Measurements from ENCODE around the gene DENND4A. TPM values are rescaled to one million over a fixed set of nuclear protein-coding genes. Genes with fewer than 3 reads are reported as not detected.

Gene DENND4A
- total RNA-seq, 2 donors from 2014 or later, result 25.6 to 57.7 TPM

DNA sequence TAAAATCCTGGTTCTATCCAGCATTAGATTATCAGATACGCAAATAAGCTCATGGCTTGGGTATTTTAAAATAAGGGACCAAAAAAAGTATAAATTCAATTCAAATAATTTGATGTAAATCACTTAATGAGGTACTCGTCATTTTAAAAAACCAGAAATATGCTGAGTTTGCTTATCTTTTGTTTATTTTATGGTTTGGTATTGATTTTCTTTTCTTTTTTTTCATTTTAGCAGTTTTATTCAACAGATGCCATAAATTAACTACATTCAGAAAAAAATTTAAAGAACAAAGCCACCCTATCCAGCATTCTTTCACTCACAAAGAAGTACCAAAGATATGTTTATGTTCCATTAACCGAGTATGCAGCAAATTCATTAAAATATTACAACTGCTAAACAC lies 22.6 kb downstream of the DENND4A start:
- Histone ChIP-seq H3K36me3 (no peaks in the 10 kb centered on the region), H3K27ac (no peak overlapping the region), H3K4me1 (ENCODE audit: control insufficient read depth in 1 of 2, low read depth in 2 of 2) (peaks cover 0 to 5% of the 10 kb centered on the region in 2 donors), H3K27me3 (replicated peaks; ENCODE audit: insufficient read depth) (no peaks in the 10 kb centered on the region), H3K4me3 (no peak overlapping the region), H3K9me3 (no peaks in the 10 kb centered on the region)
- no peak for DNase-seq (ENCODE audit: low spot score)
- ATAC-seq (ENCODE audit: insufficient number of reproducible peaks, low FRiP score, low read depth), result no peak
- TF ChIP-seq, protein P1, sequence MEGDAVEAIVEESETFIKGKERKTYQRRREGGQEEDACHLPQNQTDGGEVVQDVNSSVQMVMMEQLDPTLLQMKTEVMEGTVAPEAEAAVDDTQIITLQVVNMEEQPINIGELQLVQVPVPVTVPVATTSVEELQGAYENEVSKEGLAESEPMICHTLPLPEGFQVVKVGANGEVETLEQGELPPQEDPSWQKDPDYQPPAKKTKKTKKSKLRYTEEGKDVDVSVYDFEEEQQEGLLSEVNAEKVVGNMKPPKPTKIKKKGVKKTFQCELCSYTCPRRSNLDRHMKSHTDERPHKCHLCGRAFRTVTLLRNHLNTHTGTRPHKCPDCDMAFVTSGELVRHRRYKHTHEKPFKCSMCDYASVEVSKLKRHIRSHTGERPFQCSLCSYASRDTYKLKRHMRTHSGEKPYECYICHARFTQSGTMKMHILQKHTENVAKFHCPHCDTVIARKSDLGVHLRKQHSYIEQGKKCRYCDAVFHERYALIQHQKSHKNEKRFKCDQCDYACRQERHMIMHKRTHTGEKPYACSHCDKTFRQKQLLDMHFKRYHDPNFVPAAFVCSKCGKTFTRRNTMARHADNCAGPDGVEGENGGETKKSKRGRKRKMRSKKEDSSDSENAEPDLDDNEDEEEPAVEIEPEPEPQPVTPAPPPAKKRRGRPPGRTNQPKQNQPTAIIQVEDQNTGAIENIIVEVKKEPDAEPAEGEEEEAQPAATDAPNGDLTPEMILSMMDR (IDR thresholded peaks at IDR 0.05), result no peak

DNA sequence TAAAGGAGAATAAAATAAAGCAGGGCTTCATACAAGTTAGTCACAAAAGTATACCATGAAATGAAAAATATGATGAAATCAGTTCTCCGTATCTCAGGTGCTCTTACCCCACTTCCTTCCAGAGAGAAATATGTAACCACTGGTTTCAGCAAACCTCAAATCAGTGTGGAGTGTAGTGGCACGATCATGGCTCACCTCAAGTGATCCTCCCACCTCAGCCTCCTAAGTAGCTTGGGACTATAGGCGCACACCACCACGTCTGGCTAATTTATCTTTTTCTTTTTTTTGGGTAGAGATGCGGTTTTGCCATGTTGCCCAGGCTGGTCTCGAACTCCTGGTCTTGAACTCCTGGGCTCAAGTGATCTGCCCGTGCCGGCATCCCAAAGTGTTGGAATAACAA lies 24.2 kb downstream of the DENND4A start:
- H3K4me1 ChIP-seq (ENCODE audit: control insufficient read depth in 1 of 2, low read depth in 2 of 2), result peaks cover 0 to 5% of the 10 kb centered on the region in 2 donors
- DNase-seq (ENCODE audit: low spot score), result no peak
- TF ChIP-seq, protein P1 (IDR thresholded peaks at IDR 0.05), result no peak
- H3K27ac ChIP-seq, result no peak overlapping the region
- H3K4me3 ChIP-seq, result no peak overlapping the region
- H3K9me3 ChIP-seq, result no peaks in the 10 kb centered on the region
- no peaks in the 10 kb centered on the region for H3K36me3 ChIP-seq
- no peaks in the 10 kb centered on the region for H3K27me3 ChIP-seq (replicated peaks; ENCODE audit: insufficient read depth)
- ATAC-seq (ENCODE audit: insufficient number of reproducible peaks, low FRiP score, low read depth), result no peak

DNA sequence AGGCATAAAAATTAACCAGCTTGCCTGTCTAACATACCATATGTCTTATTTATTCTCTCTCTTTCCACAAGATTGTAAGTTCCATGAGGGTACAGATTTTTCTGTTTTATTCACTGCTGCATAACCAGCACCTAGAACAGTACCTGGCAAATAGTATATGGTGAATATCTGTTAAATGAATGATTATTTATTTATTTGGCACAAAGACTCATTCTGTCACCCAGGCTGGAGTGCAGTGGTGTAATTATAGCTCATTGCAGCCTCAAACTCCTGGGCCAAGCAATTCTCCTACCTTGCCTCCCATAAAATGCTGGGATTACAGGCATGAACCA lies 24.9 kb downstream of the DENND4A start:
- DNase-seq (ENCODE audit: low spot score), result no peak
- Histone ChIP-seq H3K4me3 (no peak overlapping the region), H3K36me3 (no peaks in the 10 kb centered on the region), H3K9me3 (no peaks in the 10 kb centered on the region), H3K27me3 (replicated peaks; ENCODE audit: insufficient read depth) (no peaks in the 10 kb centered on the region), H3K4me1 (ENCODE audit: control insufficient read depth in 1 of 2, low read depth in 2 of 2) (peaks cover 0 to 5% of the 10 kb centered on the region in 2 donors), H3K27ac (no peak overlapping the region)
- TF ChIP-seq, protein P1 (IDR thresholded peaks at IDR 0.05), result no peak
- no peak for ATAC-seq (ENCODE audit: insufficient number of reproducible peaks, low FRiP score, low read depth)

DNA sequence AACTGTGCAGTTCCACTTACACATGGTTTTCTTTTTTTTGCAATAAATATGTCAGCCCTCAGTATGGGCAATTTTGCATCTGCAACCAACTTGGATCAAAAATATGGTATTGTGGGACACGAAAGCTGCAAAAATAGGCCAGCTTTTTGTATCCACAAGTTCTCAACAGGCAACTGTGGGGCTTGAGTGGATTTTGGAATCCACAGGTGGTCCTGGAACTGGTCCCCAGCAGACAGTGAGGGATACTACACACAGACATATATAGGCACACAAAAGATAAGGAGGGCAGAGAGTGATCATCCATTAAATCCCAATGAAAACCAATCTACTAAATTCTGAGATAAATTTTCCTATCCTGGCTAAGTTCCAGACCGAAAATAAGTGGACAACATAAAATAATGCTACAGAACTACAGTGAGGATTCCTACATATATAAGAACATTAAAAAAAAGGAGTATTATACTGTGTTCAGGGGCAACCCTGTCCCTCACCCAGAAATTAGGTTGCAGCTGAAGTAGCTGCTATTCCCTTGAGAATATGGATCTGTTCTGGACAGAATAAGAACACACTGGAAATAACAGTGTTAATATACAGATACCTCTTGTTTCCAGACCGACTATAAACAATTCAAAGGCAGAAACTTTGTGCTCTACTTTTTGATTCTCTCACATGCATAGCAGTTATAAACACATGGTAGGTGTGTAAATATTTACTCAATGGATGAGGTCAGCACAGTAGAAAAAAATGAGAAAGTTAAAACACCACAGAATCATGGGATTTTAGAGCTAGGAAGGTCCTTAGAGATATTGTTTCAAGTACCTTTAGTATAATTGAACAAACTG lies 25.4 kb downstream of the DENND4A start:
- TF ChIP-seq, protein P1 (IDR thresholded peaks at IDR 0.05), result no peak
- H3K27ac ChIP-seq, result no peak overlapping the region
- no peak for ATAC-seq (ENCODE audit: insufficient number of reproducible peaks, low FRiP score, low read depth)

DNA sequence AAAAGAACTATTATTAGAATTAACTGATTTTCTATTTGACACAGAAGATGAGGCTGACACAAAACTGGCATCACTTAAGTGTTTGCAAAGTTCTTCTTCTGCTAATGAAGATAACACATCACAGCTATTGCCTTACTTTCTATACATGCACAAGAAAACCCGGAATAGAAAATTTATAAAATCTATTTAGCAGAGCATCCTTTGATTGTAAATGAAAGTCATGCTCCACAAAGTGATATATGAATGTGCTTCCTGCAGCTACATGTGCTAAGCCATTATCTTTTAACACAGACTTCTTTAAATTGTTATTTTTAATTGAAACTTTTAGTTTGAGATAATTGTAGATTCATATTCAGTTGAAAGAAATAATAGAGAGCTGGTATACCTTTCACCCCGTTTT lies 27.0 kb downstream of the DENND4A start:
- Histone ChIP-seq H3K9me3 (no peaks in the 10 kb centered on the region), H3K4me1 (ENCODE audit: control insufficient read depth in 1 of 2, low read depth in 2 of 2) (peaks cover 0 to 5% of the 10 kb centered on the region in 2 donors), H3K4me3 (no peak overlapping the region), H3K36me3 (no peaks in the 10 kb centered on the region), H3K27ac (no peak overlapping the region), H3K27me3 (replicated peaks; ENCODE audit: insufficient read depth) (no peaks in the 10 kb centered on the region)
- TF ChIP-seq, protein P1 (IDR thresholded peaks at IDR 0.05), result no peak
- no peak for DNase-seq (ENCODE audit: low spot score)
- ATAC-seq (ENCODE audit: insufficient number of reproducible peaks, low FRiP score, low read depth), result no peak

More for the DNA sequence above, 25.4 kb downstream of the DENND4A start:
- Histone ChIP-seq H3K9me3 (no peaks in the 10 kb centered on the region), H3K36me3 (no peaks in the 10 kb centered on the region), H3K4me1 (ENCODE audit: control insufficient read depth in 1 of 2, low read depth in 2 of 2) (peaks cover 0 to 5% of the 10 kb centered on the region in 2 donors), H3K27me3 (replicated peaks; ENCODE audit: insufficient read depth) (no peaks in the 10 kb centered on the region), H3K4me3 (no peak overlapping the region)
- DNase-seq (ENCODE audit: low spot score), result no peak

Measured in thoracic aorta (tissue), 2 donors.